ENCODE measurements around the gene ICAM1.

Gene ICAM1

DNA sequence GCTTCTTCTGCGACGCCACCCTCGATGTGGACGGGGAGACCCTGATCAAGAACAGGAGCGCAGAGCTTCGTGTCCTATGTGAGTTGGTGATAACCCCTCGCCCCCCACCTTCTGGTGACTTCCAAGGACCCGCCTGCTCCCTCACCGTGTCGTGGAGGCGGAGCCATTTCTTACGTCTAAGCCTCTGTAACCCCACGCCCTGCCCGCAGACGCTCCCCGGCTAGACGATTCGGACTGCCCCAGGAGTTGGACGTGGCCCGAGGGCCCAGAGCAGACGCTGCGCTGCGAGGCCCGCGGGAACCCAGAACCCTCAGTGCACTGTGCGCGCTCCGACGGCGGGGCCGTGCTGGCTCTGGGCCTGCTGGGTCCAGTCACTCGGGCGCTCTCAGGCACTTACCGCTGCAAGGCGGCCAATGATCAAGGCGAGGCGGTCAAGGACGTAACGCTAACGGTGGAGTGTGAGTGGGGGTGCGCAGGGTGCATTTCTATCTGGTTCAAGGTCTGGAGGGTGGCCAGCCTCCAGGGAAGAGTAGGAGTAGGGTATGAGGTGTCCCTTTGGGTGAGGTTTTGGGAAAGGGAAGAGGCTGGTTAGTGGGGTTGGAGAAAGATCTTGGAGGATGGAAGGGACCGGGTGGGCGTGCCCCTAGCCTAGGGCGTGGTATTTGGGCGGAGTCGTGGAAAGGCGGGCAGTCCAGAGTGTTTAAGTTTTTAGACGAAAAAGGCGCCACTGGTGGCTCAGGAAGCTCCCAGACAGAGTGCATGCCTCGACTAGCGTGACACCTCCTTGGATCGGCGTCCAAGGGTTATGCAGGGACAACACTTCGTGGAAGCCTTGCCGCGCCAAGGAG, 22.1 kb downstream of the ICAM1 start:
- no peak for DNase-seq (ENCODE audit: low read depth in 1 of 2, low spot score in 1 of 2)

DNA sequence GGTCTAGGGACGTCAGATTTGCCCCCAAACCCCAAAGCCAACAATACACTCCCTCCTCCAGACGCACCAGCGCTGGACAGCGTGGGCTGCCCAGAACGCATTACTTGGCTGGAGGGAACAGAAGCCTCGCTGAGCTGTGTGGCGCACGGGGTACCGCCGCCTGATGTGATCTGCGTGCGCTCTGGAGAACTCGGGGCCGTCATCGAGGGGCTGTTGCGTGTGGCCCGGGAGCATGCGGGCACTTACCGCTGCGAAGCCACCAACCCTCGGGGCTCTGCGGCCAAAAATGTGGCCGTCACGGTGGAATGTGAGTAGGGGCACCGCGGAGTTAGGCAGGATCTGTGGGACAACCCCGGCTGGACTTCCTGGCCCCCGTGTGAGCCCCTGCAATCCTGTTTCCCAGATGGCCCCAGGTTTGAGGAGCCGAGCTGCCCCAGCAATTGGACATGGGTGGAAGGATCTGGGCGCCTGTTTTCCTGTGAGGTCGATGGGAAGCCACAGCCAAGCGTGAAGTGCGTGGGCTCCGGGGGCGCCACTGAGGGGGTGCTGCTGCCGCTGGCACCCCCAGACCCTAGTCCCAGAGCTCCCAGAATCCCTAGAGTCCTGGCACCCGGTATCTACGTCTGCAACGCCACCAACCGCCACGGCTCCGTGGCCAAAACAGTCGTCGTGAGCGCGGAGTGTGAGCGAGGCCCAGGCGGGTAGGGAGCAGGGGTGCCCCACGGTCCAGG, 22.9 kb downstream of the ICAM1 start:
- no peak for DNase-seq (ENCODE audit: low read depth in 1 of 2, low spot score in 1 of 2)

DNA sequence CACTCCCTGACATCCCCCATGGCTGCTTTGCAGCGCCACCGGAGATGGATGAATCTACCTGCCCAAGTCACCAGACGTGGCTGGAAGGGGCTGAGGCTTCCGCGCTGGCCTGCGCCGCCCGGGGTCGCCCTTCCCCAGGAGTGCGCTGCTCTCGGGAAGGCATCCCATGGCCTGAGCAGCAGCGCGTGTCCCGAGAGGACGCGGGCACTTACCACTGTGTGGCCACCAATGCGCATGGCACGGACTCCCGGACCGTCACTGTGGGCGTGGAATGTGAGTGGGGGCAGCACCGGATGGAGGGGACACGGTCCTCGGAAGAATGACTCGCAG, 23.4 kb downstream of the ICAM1 start:
- no peak for DNase-seq (ENCODE audit: low read depth in 1 of 2, low spot score in 1 of 2)

DNA sequence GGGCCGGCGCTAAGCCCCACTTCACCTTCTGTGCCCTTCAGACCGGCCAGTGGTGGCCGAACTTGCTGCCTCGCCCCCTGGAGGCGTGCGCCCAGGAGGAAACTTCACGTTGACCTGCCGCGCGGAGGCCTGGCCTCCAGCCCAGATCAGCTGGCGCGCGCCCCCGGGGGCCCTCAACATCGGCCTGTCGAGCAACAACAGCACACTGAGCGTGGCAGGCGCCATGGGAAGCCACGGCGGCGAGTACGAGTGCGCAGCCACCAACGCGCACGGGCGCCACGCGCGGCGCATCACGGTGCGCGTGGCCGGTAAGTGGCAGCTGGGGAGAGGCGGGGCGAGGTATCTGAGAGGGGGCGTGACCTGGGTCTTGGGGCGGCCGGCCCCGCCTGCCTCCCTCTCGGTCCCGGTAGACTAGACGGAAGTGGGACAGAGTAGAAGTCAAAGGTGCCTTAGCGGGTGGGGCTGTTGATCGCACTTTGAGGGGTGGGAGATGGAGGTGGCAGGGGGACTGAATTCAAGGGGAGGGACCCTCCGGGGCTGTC, 24.5 kb downstream of the ICAM1 start:
- DNase-seq (ENCODE audit: low read depth in 1 of 2, low spot score in 1 of 2) = peak in 1 of 2 donors; percentile 42

DNA sequence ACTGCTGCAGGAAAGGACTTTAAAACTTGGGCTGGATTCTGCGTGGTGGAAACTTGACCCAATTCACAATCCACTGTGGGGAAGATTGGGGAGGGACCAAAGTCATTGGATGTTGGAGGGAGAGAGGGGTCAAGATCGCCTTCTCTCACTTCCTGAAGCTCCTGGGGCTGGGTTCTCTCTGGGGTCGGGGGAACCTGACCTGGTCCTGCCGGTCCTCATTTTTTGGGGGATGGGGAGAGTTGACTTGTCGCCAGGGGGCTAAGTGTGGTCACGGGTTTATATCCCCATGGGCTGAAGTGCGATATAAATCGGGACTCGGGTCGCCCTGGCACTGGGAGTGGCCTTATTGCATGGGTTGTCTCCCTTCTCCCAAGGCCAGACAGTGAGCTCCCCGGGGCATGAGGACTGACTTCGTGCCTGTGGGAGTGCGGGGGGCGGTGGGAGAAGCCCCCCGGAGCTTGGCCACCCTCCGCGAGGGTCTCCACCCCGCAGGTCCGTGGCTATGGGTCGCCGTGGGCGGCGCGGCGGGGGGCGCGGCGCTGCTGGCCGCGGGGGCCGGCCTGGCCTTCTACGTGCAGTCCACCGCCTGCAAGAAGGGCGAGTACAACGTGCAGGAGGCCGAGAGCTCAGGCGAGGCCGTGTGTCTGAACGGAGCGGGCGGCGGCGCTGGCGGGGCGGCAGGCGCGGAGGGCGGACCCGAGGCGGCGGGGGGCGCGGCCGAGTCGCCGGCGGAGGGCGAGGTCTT, 25.1 kb downstream of the ICAM1 start:
- DNase-seq (ENCODE audit: low read depth in 1 of 2, low spot score in 1 of 2) = no peak

GRCh38 chr19:10299545-10300458, 28.9 kb downstream of the ICAM1 start:
- DNase-seq (ENCODE audit: low read depth in 1 of 2, low spot score in 1 of 2) = no peak

DNA sequence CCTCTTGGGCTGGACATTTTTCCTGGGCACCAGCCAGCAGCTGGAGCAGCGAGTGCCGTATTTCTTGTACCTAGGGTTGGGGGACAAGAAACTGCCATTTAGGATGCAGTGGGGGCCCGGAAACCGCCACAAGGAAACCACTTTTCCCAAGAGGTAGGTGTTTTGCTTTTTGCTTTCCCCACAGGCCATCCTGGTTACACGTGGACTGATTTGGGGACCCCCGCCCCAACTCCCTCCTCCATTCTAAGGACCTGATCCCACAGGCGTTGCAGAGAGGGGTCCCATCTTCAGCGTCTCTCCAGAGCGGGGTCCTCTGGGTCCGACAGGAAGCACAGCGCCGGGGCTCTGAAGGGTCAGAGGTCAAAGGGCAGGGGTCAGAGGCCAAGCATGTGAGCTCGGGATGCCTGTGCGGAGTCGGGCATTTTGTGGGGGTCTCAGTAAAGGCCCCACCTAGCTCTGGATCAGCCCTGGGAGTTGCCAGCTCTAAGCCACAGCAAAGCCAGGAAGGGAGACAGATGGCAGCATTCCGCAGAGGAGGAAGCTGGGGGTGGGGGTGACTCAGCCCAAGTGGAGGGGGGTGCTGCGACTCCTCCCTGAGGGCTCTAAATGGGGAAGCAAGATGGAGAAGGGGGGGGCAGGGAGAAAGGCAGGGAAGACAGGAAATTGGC, 34.4 kb downstream of the ICAM1 start:
- DNase-seq (ENCODE audit: low read depth in 1 of 2, low spot score in 1 of 2) = no peak

GRCh38 chr19:10306327-10306726, 35.4 kb downstream of the ICAM1 start:
- no peak for DNase-seq (ENCODE audit: low read depth in 1 of 2, low spot score in 1 of 2)

DNA sequence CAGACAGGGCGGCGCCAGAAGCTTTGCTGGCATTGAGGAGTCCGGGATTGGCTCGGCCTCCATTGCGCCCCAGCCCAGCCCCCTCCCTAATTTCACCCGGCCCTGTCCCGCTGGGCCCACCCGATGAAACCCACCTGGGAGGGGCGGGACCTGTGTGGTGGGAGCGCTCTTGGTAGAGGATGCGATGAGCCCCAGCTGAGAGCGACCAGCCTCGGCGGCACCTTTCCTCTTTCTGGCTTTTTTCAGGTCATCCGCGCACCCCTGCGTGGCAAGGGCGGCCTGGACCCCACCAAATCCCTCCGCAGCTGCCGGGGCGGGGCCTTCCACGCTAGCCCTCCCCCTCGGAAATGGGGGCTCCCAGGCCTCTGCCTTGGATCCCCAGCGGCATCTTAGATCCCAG, 38.5 kb downstream of the ICAM1 start, which contains the start of gene ZGLP1:
Gene ZGLP1 (minus strand): TSS at position 393 of the 400 bp plus-strand sequence.
- no peak for DNase-seq (ENCODE audit: low read depth in 1 of 2, low spot score in 1 of 2)

DNA sequence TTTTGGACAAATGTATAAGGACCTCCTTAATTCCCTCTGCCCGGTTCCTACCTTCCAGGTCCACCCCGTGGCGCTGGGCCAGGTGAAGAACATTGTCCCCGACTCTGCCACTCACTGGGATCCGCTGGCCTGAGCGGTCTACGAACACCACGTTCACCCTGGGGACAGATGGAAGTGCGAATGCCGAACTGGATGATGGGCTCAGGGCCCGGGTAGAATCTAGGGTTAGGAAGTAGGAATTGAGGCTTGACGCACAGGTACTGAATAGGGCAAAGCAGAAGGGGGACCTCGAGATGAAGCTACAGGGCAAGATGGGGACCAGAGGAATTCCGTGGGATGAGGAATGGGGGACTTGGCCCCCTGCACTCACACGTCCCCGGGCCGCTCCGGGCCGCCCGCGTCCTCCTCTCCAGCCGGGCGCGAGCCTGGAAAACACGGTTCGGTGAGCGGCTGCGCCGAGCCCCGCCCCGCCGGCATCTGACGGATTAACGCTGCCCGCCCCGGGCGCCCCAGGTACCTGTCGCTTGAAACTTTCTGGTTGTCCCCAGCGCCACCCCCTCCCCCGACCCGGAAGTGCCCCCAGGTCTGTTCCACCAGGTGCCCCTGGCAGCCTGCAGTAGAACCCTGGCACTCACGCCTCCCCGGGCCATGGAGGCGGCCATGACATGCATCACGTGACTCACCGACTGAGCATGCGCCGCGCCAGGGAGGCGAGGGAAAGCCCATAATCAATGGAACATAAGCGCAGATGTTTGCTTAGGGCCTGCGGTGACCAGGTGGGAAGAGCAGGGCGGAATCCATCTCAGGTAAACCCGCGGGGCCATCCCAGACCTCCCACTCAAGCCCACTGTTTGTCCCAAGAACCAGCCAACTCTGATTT, 44.7 kb downstream of the ICAM1 start, which contains the start of gene FDX2:
Gene FDX2 (minus strand): TSS at position 681 of the 880 bp plus-strand sequence. CDS start 19 bp downstream, at position 662.
- DNase-seq (ENCODE audit: low read depth in 1 of 2, low spot score in 1 of 2) = peak; percentile 84 to 87

DNA sequence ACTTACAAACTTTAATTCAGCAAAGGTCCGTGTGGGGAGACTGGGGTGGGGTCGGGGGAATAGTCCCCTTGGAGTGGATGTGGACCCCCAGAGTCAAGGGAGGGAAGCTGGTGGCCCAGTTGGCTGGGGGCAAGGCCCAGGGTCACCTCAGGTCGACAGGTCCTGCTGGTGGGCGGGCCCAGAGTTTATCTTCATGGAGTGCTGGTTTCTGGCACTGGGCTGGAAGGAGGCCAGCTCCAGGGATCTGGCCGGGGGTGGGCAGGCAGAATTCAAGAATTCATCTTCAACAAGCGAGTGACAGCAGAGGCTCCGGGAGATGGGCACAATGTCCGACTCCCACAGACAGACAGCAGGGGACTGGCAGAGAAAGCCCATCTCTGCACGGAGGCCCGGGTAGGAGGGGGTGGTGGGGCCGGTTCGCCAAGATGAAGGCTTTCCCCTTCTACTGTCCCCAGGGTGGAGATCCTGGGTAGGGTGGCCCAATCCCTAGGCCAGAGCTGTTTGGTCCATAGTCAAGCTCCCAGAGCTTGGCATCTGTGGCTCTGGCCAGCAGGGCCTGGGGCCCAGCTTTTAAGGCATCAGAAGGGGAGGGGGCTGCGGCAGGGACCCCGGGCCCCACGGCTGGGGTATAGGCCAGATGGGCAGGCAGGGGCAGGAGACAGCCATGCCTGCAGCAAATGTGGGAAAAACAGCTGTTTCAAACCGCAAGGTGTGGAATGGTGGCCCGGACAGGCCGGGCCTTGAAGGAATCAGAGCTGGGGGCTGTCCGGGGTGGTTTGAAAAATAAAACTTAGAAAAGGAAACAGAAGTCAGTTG, 45.5 kb downstream of the ICAM1 start:
- no peak for DNase-seq (ENCODE audit: low read depth in 1 of 2, low spot score in 1 of 2)

GRCh38 chr19:10317045-10317856, 46.3 kb downstream of the ICAM1 start:
- DNase-seq (ENCODE audit: low read depth in 1 of 2, low spot score in 1 of 2) = no peak

GRCh38 chr19:10317857-10318462, 47.0 kb downstream of the ICAM1 start:
- no peak for DNase-seq (ENCODE audit: low read depth in 1 of 2, low spot score in 1 of 2)

DNA sequence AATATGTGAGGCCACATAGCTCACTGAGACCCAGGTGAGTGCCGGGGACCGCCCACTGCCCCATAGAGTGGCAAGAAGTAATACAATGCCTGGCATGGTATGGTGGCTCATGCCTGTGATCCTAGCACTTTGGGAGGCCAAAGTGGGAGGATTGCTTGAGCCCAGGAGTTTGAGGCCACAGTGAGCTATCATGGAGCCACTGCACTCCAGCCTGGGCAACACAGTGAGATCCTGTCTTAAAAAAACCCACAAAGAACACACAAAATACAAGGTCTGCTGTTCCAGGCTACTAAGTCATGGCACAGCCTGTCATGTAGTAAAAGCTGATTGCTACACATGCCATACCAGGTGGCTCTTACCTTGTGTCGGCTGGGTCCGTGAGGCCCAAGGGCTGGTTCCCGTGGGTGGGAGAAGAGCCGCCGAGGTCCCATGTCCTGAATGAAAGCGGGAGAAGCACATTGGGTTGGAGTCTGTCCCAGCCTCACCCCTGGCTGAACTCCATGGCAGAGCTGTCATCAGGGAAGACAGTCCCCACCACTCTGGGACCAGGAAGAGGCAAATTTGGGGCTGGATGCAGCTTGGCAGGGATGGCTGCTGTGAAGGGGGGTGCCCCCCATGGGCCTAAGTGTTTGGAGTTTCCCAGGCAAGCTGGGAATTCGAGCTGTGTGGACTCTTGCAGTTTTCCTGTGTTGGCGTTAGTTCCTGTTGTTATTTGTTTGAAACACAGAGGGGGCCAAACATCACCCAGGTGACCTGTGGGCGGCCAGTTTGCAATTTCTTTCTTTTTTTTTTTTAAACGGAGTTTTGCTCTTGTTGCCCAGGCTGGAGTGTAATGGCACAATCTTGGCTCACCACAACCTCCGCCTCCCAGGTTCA, 48.1 kb downstream of the ICAM1 start:
- no peak for DNase-seq (ENCODE audit: low read depth in 1 of 2, low spot score in 1 of 2)

DNA sequence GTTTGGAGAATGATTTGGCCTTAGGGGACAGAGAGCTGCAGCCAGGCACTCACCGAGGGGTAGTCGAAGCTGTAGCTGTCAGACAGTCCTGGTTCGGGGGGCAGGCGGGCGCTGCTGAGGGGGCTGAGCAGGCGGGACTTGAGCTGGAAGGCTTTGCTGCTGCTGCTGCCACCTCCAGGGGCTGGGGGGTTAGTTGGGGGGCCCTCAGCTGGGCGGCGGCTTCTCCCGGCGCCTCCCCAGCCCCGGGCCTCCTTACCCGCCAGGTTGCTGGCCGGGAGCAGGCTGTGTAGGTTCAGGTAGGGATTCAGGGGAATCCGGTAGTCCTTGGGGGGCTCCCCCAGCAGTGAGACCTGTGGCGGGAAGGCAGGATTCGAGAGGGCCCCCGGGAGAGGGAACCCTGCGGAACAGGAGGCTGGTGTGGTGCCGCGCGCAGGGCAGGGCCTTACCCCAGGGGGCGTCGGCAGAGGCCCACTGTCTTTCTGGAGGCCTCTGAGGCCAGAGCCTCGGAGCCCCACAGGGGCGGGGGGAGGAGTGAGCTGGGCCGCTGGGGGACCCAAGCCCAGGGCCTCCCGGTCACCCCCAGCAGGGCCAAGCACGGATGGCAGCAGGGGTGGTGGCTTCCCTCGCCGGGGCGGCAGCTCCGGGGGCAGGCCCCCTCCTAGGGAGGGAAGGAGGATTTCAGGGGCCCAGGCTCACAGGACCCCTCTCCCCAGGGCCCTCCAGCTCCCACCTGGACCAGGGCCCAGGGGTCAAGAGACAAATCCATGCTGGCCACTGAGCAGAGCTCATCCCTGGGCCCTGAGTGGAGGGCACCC, 49.9 kb downstream of the ICAM1 start:
- no peak for DNase-seq (ENCODE audit: low read depth in 1 of 2, low spot score in 1 of 2)

All from activated T-helper 1 cell treated with anti-CD3 and anti-CD28 coated beads, Interleukin-2, amount 50 U/mL, for 16 hours (primary cell).